Spleen (tissue), 7 donors: ENCODE measurements around the gene ABCA10.

ENCODE experiments used
- CTCF ChIP-seq, 11 experiments: fragments of 200-600 bp in 7 of 11; fragments of 450-650 bp in 4 of 11; sonication (generic) in 4 of 11; IDR thresholded peaks in 8 of 11; conservative IDR thresholded peaks in 3 of 11; 1 replicate in 7 of 11; 2 replicates in 4 of 11; pipeline versions ENCODE4 v1.4.0 to v1.8.0; 2016 to 2021; ENCODE audit warnings: antibody characterized with exemption in 11 of 11, inconsistent platforms in 4 of 11, mild to moderate bottlenecking in 1 of 11
- POLR2A ChIP-seq, 3 donors: fragments of 450-650 bp; IDR thresholded peaks; one replicate each; pipeline ENCODE4 v1.5.1; 2017; ENCODE audit warnings: antibody characterized with exemption in 3 of 3, mild to moderate bottlenecking in 1 of 3
- POLR2AphosphoS5 ChIP-seq, 3 donors: sonication (generic); formaldehyde crosslinking; IDR thresholded peaks; one replicate each; pipeline ENCODE4 v1.5.1; 2017; ENCODE audit warnings: antibody characterized with exemption in 3 of 3
- donor health status: DM: no; HTN: no; CAD: no; lungs with moderate emphysema.
- donor health status: DM: no; HTN: no; CAD: no.
- donor health status: DM: no; HTN: no; CAD: no.

- TF ChIP-seq CTCF (IDR thresholded peaks at IDR 0.05 in 8 of 11, conservative IDR thresholded peaks at IDR 0.05 in 3 of 11) = no peak
- TF ChIP-seq POLR2AphosphoS5 (IDR thresholded peaks at IDR 0.05) = no peak
- TF ChIP-seq POLR2A (IDR thresholded peaks at IDR 0.05) = no peak
Observed at GRCh38 chr17:69175262-69175624, 53.4 kb downstream of the ABCA10 start.
